NCI-H1436 (cell line): ENCODE data around the gene TRDMT1.

ENCODE experiments used
- DNase-seq: peaks from one replicate; lab custom pipeline; 2025; lab: John Stamatoyannopoulos, UW

The TRDMT1 gene

DNA sequence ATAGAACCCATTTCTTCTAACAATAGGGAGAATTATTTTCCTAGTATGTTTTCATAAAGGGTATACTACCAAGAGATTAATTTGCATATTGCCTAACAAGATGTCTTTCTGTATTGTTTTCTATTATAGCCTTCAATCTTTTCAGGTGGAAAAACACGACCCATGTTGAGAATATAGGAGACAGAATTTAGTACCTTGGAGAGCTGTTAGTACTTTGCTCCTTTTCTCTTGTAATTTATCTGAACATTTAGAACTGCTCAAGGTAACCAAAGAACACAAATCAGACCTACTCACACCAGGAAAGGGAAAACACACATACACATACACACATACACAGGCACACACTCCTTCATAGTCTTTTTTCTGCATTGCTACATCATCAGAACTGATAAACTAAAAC is 7.8 kb upstream of the TRDMT1 start:
- no peak for DNase-seq

DNA sequence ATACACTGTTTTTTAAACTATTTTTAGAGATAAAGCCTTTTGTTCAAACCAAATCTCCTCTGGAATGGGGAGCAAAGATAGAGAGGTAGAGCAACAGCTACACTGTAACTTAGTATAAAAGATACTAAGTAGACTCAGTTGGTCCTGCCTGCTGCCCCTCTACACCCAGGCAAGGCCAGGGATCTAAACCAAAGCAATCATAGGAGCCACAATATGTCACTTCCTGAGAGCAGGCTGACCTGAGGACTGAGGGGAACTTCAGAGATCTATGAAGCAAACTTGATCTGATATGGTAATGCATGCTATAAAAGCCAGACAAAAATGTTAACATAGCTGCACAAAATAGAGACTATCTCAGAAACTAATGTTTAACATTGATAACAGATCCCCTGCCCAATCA is 7.0 kb upstream of the TRDMT1 start:
- DNase-seq, result no peak

DNA sequence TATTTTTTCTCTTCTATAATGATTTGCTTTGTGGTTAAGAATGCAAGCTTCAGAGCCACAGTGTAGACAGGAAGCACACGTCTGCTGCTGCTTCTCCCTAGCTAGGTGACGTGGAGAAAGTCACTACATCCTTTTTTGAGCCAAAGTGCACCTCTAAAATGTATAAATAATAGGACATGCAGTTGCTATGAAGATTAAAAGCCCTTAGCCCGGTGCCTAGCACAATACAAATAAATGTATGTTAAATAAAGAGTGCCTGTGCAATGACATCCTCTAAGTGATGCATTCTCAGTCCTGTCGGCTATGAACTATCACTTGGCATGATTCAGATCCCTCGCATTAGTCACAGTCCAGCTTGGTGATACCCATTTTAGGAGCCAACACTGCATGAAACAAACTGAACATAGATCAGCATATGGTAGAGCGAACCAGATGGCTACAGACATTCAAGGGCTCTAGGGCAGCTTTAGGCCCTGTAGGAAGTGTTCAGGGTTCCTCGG is 4.8 kb upstream of the TRDMT1 start:
- no peak for DNase-seq

DNA sequence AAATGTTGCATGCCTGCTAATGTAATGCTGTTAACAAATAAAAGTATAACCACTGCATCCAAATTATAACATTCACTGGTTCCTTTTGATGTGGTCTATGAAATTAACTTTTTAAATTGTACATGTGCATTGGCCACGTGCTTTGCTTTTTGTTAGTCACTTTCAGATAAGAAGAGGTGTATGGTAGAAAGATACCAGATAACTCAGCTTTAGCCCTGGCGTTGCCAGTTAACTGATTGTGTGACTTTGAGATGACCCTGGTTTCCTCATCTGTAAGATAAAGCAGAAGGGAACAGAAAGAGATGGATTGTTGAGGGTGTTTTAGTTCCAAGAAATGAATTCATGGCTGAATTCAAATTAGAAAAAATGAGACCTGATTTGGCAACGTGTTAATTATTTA is 1.9 kb upstream of the TRDMT1 start:
- no peak for DNase-seq

DNA sequence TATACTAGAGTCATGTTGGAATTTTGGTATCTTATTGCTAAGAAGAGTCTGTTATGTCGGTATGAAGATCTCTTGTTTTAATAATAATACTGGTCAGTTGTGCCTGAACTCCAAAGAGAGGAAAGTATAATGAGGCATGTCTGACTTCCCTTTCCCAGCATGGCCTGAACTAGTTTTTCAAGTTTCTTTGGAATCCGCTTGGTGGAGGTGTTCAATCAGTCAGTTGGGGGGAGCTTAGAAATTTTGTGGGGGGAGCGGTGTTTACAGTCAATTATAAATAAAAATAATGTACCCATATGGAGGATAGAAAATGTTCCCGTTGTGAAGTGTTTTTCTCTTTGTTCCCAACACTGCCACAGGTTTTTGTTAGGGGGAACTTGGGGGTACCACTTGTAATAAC is 1.5 kb upstream of the TRDMT1 start:
- DNase-seq, result no peak

DNA sequence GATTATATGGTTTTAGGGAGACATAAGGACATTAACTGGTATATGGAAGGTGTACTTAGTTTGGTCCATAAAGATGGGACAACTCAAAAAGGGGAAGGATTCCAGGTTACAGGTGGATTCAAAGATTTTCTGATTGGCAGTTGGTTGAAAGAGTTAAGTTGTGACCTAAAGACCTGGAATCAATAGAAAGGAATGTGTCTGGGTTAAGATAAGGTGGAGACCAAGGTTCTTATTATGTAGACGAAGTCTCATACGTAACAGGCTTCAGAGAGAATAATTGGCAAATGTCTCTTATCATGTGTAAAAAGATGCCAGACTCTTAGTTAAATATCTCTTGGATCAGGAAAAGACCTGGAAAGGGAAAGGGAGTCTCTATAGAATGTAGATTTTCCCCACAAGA is 1.0 kb upstream of the TRDMT1 start:
- DNase-seq, result no peak

DNA sequence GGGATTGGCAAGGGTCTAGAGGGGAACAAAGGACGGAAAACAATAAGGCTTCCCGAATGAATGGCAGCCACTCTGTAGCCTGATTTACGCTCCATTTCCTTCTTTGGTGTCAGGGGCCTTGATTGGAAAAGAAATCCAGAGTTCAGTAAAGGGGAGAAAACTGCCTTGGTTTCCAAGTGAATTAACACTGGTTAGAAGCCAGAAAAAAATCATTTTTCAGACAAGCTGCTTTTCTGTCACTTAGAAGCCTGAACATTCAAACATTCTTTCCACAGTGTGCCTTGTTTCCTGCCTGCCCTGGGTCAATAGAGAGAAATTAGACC is 283 bp upstream of the TRDMT1 start:
- DNase-seq, result no peak

DNA sequence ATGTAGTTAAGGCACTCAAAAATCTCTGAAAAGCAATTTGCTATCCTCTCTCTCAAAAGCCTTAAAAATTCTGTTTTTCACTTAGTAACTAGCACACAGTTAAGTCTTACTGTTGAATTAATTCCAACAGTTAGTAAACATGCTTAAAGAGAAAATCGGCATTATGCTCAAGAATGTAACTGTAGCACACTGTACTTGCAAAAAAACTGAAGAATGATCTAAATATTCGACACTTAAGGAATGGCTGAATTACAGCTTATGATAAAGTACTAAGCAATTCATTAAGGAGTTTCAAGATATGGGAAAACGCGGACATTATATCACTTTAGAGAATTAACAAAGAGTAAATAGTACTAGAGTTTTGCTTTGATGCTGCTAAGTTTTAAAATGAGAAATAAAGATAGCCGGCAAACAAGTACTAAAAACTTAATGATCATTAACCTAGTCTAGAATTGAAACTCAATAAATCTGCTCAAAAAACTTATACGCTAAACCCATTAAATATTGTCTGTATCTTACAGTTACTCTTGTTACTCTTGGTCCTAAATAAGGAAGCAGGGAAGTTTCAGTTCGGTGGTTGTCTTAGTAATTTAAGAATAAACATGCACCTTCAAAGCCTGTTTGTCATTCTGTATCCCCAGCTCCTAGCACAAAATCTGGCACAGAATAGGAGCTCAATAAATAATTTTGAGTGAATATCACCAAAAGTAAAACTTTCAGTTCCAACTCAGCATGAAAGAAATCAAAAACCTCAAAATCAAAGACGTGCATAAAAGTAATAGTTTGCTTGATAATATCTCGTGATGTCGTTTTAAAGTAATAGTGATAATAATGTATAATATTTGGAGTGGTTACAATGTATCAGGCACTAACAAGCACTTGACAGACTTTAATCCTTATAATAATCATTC is 1.2 kb downstream of the TRDMT1 start:
- DNase-seq, result no peak

DNA sequence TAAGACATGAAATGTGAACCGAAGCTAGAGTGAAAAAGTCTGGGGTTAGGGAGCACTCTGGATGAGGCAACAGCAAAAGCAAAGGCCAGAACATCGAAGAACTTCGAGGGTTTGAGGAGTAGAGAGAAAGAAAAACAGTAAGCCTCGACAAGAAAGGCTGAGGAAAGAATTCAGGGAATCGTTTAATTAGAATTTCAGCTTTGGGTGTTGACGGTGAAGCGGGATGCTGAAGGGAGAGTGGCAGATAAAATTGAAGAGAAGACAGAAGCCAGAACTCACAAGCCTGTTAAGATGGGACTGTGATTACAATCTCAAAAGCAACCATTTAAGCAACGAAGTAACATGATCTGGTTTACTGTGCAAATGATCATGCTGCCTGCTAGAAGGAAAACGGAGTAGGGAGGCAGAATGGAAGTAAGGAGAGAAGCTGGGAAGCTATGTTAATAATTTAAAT is 2.1 kb downstream of the TRDMT1 start:
- DNase-seq, result no peak

DNA sequence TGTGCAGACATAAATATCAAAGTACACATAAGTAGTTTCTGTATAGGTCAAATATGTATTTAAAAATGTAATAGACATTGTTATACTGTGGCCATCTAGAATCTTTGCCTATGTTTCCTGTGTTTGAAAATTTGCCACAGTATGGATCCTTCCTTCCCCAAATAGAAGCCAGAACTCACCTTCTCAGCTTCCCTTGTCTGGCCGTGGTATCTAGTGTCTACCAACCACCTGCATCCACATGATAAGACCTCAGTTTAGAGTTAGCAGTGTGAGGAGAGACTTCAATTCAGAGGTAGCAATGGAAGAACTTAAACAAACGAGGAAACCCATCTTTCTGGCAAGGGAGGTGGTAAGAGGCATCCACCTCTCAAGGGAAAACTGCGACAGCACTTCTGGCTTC is 4.9 kb downstream of the TRDMT1 start:
- no peak for DNase-seq

DNA sequence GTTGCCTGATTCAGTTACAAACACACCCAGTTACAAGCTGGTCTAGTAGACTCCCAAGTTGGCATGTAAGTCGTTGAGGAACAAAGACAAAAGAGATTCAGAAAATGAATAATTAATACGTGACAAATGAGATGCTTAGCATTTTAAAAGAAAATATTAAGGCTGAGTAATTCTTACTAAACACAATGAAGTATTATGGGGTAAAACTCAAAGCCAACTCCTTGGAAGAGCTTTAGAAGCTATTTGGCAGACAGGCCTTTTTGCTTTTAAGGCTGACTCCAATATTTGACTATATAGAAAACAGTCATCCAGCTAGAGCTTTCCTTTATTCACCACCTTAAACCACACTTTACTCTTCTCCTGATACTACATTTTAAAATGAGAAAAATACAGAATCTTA is 5.4 kb downstream of the TRDMT1 start:
- no peak for DNase-seq

DNA sequence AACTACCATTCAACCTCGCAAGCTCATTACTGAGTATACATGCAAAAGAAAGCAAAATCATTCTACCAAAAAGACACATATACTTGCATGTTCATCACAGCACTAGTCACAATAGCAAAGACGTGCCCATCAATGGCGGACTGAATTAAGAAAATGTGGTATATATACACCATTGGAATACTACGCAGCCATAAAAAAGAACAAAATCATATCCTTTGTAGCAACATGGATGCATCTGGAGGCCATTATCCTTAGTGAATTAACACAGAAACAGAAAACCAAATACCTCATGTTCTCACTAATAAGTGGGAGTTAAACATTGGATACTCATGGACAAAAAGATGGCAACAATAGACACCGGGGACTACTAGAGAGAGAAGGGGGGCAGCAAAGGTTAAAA is 6.4 kb downstream of the TRDMT1 start:
- no peak for DNase-seq

DNA sequence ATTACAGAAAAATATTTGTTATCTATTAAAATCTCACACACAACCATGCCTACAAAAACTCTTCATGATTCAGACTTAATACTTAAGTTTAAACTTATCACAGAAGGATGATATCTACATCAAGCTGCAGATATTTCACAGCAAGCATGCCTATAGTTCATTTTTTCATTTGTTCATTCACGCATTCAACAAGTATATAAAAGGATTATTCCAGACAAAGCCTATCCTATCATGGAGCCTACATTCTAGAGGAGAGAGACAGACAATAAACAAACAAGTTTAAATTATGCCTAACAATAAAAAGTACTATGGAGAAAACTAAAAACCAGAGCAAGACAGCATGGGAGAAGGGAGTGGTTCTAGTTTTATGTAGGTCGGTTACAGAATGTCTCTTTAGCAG is 10.9 kb downstream of the TRDMT1 start:
- no peak for DNase-seq

DNA sequence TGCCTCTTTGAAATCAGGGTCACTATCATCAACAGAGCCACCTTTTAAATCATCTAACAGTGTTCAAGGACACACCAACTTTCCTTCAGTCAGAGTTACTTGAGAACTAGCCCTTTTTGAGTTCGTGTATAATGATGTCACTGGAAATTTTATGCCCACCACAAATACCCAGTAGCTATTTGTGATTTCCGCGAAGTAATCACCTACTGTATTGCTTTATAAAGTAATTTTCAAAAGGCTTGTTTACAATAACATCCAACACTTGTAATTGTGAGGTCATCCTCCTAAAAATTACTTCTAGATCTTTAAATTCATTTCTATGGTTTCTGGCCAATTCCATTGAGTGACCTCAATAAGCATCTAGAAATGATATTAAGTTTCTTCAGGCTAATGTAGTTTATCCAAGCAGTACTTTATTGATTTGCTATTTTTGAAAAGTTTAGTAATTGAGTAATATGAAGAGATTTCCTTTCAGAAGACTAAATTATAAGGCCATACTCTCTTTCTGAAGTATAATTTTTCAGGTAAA is 12.8 kb downstream of the TRDMT1 start:
- no peak for DNase-seq

DNA sequence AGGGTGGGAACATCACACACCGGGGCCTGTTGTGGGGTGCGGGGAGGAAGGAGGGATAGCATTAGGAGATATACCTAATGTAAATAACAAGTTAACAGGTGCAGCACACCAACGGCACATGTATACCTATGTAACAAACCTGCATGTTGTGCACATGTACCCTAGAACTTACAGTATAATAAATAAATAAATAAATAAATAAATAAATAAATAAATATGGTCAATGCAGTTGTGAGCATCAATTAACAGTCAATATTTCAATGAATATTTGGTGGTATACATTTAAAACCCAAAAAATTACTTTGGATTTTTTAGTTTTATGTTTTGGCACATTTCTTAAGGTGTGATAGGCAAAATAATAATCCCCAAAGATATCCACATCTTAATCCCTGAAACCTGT is 15.6 kb downstream of the TRDMT1 start:
- DNase-seq, result no peak

DNA sequence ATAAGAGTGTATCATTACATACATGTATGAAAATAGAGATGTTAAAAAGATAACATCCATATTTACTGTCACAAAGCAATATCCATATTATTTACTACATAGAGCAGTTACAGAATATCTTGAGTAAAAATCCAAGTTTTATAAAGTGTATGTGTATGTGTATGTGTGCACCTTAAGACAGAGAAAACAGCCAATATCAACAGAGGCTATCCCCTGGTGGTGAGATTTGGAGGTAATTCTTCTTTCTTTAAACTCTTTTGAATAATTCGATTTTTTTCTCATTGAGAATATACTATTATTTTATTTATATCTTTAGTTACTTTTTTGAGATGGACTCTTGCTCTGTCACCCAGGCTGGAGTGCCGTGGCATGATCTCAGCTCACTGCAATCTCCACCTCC is 18.4 kb downstream of the TRDMT1 start:
- DNase-seq, result no peak

DNA sequence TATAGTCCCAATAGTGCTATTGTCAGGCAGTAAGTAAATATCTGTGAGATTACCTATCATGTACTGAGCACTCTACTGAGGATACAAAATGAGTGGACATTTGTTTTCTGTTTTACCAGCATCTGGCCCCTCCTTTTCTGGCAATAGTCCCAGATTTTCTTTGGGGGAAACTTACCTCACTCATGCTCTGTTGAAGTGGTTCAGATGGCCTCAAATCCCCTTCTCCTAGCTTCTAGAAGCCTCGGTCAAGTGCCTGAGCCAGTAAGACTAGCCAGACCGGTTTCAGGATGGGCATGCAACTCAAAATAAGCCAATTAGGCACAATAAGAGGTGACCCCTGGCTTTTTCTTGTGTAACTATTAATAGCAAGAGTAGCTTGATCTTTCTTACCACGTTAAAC is 19.7 kb downstream of the TRDMT1 start:
- DNase-seq, result no peak

DNA sequence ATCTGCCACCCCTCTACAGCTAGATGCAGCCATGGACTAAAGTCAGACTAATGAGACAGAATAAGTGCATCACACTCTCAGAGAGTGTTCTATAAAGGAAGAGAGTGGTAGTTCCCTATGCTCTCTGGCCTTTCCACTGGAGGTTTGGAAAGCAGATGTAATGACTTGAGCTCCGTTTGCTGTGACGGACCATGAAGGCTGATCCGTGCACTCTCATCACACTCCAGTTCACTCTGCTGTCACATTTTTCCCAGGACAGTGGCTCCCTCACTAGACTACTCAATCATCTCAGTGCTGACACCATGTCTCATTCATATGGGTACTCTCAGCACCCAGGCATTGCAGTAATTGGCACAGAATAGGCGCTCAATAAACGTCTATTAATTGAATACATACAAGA is 20.4 kb downstream of the TRDMT1 start:
- no peak for DNase-seq

DNA sequence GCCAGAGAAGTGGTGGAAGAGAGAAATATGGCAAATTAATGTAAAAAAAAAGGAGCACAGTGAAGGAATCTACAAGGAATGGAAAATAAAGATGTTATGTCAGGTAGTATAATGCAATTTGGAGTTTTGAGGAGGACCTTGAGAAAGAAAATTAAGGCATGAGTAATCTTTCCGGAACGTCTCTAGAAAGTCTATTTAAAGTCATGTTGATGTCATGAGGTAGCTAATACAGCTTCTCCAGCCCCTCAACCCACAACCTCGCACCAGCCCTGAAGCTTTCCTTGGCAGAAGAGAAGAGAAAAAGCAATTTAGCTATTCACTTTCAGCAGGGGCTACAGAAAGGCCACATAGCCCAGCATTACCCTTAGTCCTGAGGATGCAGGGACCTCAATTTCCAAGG is 22.5 kb downstream of the TRDMT1 start:
- DNase-seq, result no peak

DNA sequence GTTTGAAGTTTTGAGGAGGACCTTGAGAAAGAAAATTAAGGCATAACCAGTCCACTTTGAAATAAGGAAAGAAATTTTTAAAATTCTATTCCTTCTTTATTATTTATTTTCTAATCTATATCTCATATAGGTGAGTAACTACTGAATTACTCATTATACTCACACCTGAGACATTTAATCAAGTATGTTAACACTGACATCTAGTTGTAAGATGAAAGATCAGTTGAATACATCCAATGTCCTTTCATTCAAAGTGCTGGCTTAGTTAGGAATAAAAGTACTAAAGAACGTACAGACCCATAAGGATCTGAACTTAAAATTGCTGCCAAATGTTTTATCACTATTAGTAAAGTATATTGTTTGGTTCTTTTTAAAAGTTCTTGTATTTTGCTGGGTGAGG is 23.5 kb downstream of the TRDMT1 start:
- DNase-seq, result no peak

DNA sequence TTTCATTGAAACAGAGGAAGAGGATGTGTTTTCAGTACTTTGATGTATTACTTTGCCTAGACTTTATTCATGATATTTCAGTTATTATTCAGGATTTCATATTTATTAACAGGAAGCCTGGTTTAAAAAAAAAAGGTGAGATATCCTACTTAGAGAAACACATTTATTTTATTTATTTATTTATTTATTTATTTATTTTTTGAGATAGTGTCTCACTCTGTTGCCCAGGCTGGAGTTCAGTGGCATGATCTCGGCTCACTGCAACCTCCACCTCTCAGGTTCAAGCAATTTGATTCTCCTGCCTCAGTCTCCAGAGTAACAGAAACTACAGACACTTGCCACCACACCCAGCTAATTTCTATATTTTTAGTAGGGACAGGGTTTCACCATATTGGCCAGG is 24.5 kb downstream of the TRDMT1 start:
- no peak for DNase-seq

DNA sequence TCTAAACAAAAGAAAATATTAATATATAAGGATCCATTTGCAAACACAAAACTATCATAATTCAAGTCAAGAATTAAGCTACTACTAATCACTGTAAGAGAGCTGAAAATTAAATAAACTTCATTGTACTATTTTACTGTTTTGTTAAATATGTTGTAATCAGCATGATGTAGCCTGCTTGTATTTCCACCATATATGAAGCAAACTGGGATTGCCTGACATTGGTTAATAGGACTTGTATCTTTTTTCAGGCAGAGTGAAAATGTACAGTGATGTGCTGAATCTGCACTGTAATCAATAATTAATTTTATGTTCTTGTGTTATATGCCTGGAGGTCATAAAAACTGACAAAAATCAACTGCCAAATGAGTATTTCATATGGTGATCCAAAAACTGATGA is 25.4 kb downstream of the TRDMT1 start:
- no peak for DNase-seq

DNA sequence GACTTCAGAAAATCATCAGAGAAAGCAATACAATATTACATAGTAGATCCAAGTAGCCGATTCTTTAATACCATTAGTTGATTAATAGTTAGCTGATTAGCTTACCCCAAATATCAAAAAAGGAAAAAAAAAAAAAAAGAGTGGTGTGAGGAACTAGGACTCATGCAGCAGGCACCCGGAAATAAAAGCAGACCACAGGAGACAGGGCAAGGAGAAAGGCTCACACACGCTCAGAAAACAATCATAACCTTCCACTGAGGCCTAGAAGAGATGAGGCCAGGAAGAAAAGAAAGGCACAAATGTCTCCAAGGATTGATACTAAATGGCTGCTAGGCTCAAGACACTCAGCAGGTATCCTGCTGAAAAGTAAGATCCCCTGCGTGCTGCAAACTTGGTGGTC is 25.9 kb downstream of the TRDMT1 start:
- no peak for DNase-seq

DNA sequence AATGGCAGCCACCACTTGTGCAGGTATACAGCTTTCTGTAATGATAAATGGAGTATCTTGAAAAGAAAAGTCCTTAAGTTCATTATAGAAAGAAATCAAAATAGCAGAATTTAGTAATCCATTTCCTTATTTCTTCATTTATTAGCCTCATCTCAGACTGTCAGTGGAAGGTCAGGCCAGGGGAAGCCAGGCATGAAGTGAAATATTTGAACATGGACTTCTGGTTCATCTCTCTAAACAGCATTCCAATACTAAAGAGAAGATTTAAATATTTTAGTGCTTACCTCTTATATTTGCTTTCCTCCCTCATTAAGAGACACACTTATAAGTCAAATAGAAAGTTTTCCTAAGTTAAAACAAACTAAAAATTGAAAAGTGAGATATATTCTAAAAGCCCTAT is 26.8 kb downstream of the TRDMT1 start:
- DNase-seq, result no peak
